GM23248 (cell line): ENCODE results near the gene YWHAG.

Source experiments
- EZH2 ChIP-seq: fragments of 200-600 bp; sonication (generic); IDR thresholded peaks from 2 replicates; pipeline ENCODE4 v1.6.1; 2018; ENCODE audit warnings: antibody characterized with exemption, mild to moderate bottlenecking; ENCODE audit not compliant: insufficient read depth, poor library complexity, severe bottlenecking
- EZH2phosphoT487 ChIP-seq: fragments of 200-600 bp; sonication (generic); IDR thresholded peaks from 2 replicates; pipeline ENCODE4 v1.6.1; 2018; ENCODE audit warnings: antibody characterized with exemption, moderate library complexity, mild to moderate bottlenecking, low read depth; ENCODE audit not compliant: insufficient read depth

GRCh38 chr7:76380623-76380966 is 21.8 kb upstream of the YWHAG start:
- TF ChIP-seq EZH2: no peak
- no peak for TF ChIP-seq EZH2phosphoT487
